Activated gamma-delta T cell (primary cell): Measurements from ENCODE around the gene CFAP54.
"Not testable (repeated sequence)": the region's sequence is repeated elsewhere in the genome, so short reads cannot be mapped to it uniquely, and the experiment has no call there.

ENCODE experiments used
- DNase-seq: peaks from one replicate; lab custom pipeline; 2025; lab: John Stamatoyannopoulos, UW

CFAP54 gene

DNA sequence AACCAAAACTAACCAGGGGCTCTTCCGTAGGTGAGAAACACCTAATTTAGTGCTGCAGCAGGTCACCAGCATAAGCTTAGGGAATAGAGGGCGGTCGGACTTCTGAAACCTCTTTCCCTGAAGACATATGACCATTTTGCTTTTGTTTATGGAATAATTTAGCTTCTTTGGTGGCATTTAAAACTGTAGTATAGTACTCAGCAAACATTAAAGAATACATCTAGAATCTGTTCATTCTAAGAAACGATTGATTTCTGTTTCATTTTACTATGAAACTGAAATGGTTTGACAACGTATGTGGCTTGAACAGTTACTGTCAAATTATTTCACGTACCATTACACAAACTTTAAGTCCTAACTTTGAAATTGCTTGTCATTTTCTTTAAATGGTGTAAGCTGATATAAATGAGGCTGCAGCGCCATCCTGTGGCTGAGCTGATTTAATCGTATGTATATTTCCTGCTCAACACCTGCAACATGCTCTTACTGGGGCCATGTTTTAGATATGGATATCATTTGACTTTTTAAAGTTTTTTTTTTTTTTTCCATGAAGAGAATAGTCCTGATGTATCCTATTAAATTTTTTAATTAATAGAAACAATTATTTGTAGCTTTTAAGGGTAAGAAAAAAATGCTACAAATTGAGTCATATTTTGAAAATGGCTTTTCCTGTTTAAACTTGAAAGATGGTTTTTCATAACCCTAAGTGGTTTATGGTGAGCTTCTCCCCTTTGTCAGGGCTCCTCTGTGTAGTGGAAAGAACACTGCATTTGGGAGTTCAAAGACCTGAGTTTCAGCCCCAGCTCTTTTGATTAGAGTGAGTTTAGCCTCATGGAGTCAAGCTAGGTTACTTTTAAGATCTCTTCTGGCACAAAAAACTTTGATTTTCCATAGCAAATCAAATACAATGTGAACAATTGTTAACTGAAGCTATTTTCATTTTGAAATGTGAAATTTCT lies 27.4 kb downstream of the CFAP54 start:
- no peak for DNase-seq

DNA sequence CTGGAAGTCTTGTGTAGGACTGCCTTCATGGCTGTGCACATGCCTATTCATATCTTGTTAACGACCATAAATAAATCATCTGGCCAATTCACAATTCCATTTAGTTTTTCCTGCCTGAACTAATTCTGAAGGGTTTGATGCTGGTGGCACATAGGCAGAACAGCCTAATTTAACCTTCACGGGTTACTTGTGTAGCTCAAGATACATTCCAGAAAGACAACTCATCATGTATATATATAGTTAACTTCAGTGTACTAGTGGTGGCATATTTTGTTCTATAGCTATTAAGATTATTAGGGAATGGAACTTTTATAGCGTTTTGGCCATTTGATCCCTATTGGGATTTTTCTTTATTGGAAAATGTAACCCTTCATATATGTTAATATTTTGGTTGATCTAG lies 31.4 kb downstream of the CFAP54 start:
- DNase-seq: no peak

DNA sequence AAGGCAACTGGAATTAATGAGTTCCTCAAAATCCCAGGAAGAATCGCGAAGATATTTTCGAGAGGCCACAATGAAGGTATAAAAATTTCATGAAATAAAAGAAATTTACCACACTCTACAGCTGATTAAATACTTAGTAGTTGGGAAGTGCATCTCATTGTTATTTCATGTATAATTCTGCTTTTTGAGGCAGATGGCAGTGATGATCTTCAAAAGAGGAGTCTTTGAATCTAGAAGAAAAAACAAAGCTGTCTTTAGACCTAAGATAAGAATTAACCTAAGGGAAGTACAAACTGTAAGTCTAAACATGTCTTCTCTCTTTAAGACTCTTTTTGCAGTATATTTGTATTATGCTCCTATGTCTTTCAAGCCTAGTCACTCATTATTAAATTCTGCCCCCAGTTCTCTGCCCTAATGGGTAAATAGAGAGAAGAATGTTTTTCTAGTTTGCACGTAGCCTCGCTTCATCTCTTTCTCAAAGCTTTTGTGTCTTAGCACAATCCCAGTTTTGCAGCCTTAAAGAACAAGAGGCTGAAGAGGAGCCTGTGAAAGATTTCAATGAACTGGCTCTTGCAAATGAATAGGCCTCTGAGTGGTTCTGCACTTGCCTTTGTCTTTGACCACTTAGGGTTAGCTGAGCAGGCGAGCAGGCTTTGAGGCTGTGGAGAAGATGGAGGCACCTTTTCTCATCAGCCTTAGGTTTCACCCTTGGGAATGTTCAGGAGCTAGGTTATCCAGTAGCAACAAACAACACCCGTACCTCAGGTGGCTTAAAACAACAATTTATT lies 32.7 kb downstream of the CFAP54 start:
- DNase-seq: no peak

DNA sequence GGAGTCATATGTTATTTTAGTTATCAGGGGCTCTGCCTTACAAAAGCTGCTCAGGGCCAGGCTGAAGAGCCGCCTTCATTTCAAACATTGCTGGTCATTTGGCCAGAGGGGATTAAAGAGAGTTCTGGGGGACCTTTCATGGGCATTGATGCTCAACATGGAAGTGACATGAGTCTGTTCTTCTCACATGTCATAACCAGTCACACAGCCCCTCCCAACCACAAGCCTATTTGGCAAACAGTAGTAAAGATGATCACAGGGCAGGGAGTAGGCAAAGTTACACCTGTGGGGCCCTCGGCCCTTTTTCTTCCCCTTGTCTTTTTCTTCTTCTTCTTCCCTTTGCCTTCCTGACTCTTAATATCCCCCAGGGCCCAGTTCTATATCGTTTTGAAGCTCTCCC lies 33.3 kb downstream of the CFAP54 start:
- no peak for DNase-seq

DNA sequence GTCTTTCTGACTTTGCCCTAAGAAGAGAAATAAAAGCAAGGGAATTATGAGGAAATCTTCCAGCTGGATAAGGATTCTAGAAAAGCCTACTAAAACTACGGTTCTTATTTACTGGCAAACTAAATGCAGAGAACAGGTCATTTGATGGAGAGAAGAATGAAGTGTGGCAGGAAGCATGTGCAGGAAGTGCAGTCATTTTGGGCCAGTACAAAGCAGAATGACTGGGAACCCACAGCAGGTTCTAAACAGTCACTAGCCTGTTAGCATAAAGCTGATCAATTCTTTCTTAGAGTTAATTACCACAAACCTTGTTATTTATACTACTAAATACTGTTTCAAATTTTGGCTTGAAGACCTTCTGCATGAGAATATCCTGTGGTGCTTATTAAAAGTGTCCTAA lies 36.7 kb downstream of the CFAP54 start:
- no peak for DNase-seq

DNA sequence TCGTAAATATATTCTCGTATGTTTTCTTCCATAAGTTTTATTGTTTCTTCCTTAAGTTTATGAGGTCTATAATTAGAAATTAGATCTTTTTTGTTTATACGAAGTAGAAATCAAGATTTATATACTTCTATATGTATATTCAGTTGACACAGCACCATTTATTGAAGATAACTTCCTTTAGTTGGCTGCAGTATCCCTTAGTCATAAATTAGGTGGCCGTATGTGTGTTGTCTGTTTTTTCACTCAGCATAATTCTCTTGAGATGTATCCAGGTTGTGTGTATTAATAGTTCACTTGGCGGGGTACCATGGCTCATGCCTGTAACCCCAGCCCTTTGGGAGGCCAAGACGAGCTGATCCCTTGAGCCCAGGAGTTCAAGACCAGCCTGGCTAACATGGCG lies 40.5 kb downstream of the CFAP54 start:
- DNase-seq: no peak

DNA sequence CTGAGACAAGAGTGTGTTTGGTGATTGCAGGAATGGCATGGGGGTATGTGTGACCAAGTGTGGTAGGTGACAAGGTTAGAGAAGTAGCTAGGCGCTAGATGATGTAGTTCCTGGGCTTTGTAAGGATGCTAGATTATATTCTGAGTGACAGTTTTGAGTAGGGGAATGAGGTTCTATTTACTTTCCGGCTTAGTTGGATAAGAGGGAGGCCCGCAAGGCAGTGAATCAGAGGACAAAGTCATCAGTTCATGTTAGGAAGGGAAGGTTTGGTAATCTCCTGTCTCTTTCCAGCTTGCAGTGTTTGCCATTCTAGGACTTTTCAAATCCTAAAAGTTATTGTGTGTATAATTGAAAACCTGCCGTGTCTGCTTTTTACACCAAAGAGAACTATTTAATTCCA lies 45.0 kb downstream of the CFAP54 start:
- DNase-seq: no peak

DNA sequence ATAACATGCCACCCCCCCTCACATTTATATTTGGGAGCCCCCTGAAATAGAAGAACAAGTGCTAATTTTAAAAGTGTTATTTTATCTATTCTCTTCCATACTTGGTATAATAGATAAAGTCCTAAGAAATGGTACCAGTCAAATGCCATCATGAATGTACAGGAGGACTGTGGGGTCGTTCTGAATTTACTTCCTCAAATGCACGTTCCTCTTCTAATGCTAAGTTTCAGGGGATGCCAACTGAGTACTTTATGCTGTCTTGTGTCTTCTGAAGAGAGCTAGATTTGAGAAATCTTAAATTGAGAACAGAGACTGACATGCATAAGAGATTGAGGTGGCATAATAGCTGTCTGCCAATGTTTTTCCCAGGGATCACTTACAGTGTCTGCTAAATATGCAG lies 59.0 kb downstream of the CFAP54 start:
- no peak for DNase-seq

DNA sequence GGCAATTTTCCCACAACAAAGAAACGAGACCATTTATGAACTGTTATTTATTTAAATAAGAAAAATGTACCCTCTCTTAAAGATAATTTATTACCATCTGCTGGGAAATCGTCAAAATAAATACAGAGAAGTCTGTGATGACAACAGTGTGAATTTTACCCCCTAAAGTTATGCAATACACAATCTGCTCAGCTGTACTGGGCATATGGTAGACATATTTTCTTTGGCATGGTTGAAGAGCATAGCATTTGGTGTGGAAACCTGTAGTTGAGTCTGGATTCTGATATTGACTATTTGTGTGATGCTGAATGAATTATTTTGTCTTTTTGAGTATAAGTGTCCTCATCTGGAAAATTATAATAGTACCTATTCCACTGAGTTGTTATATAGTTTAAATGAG lies 60.0 kb downstream of the CFAP54 start:
- DNase-seq: no peak

DNA sequence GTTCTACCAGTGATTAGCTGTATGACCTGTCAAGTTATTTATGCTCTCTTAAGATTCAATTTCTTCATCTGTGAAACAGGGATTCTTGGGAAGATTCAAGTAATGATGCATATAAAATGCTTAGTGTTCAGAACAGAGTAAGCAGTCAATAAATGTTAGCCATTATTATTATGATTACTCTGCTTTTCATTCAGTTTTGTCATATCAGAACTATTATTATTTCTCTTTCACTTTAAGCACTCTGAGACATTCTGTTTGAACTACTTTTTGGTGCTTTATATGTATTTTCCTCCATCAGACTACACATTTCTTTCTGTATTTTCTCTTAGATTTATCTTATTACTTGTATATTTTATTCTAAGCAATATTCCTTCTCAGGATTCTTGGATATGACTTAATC lies 81.2 kb downstream of the CFAP54 start:
- no peak for DNase-seq

DNA sequence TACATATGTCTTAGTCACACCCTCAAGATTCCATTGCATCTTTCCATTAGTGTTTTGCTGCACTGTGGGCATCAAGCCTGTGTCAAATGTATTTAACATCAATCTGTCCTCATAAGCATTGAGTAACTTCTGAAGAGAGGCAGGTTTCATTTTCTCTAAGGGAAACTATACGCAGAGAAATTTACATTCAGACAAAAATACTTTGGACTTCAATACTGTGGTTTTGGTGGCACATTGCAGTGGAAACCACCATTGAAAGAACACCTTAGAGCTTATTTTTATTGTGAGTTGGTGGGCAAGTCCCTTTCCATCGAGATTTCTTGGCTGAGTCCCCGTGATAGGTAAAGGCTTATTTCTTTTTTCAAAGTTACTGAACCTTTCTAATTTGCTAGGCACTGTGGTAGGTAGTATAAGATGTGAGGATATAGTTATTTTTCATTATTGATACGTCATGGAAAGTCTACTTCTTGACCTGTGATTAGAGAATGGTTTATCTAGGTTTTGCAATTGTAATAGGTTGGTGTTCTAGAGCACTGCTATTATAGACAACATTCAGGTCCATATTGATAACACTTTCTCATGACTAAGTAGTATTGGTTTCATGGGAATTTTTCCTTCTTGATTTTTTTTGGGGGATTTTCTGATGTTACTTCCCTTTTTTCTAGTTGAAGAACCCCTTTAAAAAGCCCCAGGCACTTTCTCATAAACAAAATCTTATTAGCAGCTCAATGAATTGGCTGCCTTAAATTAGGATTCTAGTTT lies 81.9 kb downstream of the CFAP54 start:
- DNase-seq: no peak

DNA sequence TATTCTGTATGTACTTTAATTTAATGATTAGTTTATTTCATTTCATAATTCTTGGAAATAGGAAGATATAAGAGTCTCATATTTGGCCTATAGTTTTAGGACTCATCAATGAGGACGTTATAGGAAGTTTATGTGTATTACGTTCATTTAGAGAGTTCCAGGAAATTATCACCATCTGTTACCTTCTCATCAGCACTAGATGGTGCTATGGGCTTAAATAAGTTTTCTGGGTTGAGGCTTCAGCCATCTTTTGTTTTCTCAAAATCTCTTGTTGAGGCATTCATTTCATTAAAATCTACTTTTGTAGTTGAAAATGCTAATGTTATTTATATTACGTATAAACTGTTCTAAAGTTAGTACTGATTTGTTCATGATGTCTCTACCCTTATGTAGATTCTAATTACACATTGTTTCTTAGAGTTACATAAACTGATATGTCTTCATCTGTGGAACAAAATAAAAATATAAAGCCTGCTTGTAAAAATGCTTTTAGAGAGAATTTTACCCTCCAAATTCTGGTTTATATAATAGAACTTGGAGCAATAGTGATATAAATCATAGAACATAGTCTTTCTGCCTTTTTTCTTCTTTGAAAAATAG lies 89.2 kb downstream of the CFAP54 start:
- DNase-seq: no peak

DNA sequence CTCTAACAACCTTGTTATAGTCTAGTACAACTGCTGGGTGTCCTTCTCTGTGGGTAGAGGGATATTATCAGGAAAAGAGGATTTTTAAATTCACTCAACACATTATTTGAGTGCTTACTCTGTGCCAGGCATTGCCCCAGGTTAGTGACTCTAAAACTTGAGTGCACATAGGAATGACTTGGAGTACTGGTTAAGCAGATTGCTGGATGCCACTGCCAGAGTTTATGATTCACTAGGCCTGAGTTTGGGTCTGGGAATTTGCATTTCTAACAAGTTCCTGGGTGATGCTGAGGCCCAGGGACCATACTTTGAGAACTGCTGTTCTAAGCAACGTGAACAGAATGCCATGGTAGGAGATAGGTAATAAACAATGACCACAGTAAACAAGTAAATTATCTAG lies 96.6 kb downstream of the CFAP54 start:
- no peak for DNase-seq

DNA sequence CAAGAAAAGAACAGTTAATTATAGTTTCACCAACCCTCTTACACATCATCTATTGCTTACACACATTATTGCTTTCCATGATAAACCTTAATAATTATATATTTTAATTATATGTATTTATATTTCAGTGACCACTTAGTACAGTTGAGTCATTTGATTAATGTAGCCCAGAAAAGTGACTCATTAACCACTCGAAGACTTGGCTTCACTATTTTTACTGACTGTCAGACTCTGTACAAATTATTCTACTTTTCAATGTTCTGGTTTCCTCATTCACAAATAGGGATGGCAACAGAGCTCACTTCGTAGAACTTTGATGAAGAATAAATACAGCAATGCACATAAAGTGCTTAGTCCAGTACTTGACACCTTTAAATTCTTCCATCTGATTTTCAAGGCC lies 98.3 kb downstream of the CFAP54 start:
- DNase-seq: no peak

DNA sequence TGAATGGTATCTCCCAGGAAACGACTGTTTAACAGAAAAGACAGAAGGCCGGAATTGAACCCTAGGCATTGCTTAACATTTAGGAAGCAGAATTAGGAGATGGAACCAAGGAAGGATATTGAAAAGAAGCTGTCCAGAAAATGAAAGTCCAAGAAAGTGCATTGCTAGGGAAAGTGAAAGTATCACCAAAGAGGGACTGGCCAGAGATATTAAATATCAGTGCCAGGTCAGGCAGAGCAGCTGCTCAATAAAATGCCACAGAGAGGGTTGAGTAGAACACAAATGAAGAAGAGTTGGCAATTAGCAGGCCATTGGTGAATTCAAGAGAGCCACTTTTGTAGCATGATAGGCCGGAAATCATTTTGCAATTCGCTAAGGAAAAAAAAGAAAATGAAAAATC lies 101.6 kb downstream of the CFAP54 start:
- no peak for DNase-seq

DNA sequence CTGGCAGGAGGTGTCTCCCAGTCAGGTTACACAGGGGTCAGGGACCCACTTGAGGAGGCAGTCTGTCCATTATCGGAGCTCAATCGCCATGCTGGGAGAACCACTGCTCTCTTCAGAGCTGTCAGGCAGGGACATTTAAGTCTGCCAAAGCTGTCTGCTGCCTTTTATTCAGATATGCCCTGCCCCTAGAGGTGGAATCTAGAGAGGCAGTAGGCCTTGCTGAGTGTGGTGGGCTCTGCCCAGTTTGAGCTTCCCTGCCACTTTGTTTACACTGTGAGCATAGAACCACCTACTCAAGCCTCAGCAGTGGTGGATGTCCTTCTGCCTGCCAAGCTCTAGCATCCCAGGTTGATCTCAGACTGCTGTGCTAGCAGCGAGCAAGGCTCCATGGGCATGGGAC lies 115.0 kb downstream of the CFAP54 start:
- not testable (repeated sequence) for DNase-seq

DNA sequence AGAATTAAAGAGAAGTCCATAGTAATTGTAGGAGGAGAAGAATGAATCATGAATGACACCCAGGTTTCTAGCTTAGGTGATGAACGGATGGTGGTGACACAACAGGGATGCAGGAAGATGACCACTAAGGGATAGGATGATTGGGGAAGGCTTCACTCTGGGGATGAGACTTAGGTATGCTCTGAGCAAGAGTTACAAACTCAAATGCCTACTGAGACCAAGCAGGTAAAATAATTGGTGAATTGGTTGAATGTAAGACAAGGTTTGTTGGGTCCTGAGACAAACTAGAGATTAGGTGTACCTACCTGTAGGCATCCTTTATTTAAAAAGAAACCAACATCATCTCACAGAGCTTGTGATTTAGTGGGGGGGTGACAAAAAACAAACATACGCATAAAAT lies 116.3 kb downstream of the CFAP54 start:
- no peak for DNase-seq

DNA sequence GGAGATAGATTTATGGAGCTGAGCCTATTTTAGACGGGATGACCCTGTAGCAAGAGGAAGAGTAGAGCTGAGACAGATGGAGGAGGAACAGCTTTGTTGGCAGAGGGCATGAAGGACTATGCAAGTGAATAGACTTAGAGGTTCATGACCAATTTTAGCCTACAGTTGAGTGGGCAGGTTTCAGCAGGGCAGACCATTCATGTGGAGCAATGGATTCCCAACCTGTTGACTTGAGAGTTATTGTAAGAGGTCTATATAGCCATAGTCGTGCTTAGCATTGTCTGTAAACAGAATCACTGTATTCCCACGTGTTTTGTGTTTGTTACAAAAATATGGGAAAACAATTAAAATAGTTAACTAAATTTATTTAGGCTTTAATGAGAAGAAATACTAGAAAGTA lies 116.8 kb downstream of the CFAP54 start:
- no peak for DNase-seq

DNA sequence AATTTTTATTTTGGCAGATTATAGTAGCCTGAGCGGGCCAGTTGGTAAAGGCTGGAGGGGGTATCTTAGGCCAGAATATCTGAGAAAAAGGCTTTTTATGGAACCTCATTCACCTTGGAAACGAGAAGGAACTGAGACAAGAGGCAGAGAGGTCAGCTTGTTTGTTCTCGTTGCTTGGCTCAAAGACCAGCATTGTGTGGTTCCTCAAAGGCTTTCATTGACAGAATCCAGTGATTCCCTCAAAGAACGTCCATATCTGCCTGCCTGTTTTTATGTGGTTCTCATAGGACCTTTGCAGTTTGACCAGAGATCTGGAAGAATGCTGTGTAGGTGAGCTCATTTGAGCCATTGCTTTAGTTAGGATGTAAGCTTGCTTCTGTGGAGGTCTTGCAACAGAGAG lies 117.3 kb downstream of the CFAP54 start:
- no peak for DNase-seq

DNA sequence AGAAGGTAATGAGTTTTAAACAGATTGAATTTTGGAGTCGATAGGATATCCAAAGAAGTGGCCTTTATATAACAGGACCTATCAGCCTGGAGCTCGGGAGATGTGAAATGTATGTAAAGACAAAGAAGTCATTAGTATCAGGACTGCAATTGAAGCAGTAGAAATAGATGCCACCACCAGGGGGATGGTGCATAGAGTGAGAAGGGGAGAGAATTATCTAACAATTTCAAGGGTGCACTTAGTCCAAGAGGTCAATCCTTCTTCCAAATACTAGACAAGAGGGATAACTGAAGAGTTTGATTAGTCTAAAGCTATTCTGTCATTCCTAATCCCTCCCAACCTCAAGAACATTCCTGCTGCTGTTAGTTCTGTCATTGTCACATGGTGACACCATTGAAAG lies 127.8 kb downstream of the CFAP54 start:
- DNase-seq: no peak

DNA sequence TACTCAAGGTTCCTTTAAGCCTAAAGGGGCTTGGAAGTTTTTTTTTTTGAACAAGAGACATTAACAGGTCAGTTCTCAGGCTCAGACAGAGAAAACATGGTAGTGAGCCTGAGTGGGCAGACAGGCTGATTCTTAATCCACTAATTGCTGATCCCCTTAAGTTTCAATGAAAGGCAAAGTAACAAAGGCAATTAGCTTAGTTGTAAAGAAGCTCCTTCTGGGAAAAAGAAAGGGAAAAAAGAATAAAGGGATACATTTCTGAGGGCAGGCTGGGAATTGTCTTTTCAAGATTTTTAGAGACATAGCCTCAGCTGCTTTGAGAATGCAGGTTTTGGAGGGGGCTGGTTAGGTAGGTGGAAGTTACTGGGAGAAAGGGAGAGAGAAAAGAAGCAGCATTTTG lies 133.8 kb downstream of the CFAP54 start:
- DNase-seq: no peak

DNA sequence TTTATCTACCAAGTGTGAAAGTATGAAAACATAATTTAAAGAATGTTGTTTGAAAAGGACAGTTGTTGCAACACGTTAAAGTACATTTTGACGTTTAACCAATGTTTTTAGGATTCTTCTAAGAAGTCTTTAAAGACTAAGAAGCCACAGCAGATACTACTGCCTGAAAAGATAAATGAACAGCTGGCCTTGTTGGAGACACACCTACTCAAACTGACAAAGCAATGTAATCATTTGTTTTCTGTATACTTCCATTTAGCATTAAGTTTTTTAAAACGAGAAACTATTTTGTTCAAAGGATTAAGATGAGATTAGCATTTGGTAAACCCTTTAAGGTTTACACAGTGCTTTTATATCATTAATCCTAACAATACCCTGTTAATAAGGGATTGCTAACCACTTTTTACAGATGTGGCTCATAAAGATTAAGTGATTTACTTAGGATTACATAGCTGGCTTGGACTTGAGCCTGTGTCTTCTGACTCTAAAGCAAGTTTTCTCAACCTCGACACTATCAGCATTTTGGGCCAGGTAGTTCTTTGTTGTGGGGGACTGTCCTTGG lies 134.4 kb downstream of the CFAP54 start:
- DNase-seq: no peak
